Measurements from ENCODE around the gene NUP210.

The NUP210 gene

DNA sequence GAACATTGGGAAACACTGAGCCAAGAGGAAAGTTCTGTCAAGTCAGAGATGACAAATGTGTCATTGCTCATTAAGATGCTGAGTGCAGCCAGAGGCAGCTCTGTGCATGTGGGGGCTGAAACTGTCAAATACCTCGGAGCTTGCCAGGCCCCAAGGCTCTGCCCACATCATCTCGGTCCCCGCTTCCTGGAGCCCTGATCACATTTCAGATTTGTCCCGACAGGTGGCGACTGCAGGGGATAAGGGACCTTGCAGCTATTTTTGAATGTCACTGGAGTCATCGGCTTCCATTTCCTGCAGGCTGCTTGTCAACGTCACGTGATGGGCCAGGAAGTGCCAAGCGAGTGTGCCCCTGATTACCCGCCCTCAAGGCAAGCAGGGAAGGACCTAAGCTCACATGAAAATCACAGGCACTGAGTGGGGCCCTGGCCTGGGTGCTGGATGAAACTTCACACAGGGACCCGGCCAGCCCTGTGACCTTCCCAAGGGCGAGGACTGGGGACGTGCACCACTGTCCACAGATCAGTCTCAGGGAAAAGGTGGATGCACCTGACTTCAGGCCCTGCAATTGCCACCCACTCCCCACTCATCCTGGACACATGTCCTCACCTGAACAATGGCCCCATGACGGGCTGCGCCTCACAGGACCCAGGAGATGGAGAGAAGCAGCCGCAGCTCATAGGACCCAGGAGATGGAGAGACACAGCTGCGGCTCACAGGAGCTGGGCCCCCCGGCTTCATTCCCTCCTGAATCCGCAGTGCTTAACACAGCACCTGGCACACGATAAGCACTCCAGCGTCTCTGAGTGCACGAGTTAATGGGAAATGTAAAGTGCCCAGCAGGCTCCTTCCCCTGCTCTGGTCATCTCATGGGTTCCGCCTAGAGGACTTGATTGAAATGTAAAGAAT, 73.4 kb downstream of the NUP210 start:
- DNase-seq, result peak; percentile 69

DNA sequence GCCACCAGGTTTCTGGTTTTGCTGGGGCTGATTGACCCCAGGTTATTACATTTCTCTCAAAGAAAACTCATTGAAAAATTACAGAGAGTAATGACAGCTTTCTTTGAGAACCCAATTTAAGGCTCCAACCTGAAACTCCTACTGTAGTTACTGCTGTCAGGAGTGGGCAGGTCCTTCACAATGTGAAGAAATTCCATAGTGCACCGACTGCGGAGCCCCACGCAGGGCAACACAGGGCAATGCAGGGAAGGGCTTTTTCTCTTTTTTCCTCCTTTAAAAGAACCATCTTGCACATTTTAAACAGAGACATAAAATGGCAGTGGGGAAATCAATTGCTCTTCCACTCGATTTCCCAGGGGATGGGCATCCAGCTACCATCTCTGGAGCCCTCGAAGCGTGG, 74.3 kb downstream of the NUP210 start:
- no peak for DNase-seq

DNA sequence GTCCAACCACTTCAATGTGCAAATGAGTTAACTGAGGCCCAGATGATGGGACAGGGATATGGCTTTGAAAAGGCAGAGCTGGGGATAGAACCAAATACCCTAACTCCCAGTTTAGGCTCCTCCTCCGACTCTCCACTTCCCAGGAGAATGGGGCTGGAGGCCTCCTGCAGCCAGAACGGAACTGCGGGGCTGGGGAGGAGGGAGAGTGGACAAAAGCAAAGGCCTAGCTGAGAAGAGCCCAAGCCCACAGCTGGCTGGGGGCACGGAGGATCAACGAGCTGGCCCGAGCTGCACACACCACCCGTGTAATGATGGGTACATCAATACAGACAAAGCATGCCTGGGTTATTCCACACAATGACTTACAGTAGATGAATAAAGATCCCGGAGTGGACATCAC, 74.8 kb downstream of the NUP210 start:
- DNase-seq, result no peak

DNA sequence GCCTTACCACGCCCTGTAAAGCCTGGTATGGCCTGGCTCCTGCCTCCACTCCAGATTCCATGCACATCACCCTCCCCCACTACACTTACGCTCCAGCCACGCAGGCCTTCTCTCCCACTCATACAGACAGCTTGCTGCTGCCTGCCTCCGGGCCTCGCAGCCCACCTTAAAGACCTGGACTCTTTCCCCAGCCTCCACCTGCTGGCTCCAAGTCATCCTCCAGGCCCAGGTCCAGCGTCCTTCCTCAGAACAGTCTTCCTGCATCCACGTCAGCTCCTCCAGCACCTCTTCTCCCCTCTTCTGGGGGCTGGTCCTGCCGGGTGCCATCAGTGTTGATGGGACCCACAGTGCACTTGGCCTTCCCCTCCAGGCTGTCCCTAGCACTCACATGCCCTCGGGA, 75.5 kb downstream of the NUP210 start:
- no peak for DNase-seq

DNA sequence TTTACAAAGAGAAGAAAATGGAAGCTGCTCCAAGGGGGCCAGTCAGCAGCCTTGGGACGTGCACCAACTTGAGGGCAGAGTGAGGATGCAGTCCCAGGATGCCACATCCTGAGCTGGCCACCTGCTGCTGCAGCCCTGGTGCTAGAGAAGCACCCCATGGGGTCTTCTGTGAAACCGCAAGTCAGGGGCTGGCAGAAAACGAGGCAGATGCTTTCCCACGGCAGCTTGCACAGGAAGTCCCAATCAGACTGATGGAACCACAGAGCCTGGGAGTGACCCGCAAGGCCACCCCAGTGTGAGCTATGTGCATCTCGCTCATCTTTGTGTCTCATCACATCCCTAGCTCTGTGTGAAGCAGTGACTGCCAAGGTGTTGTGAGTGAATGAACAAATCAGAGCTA, 76.5 kb downstream of the NUP210 start:
- no peak for DNase-seq

DNA sequence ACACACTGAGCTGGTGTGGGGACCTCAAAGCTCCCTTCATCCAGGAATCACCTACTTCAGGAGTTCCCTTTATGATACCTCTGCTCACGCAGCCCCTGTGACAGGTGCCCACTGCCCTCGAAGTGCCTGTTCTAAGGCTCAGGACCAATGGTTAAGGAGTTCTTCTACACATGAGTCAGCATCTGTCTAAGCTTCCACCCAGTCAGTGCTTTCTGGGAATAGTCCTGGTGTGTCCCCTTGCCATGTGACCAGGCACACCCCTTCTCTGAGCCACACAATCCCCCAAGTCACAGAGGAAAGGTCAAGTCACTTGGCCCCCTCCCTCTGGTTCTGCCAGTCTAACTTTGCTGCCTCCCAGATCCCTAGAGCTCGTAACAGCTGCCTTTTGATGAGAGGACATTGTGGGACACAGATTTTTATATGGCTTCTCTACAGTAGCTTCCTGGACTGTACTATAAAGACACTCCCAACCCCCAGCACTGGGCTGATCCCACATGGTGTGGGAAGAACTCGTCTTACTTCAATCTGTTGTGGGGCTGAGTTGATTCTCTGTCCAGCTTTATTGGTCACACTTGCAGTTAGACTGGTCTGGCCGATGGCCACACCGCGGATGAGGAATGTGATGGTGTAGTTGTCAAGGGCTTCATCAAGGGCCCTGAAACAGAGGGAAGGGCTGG, 78.8 kb downstream of the NUP210 start:
- DNase-seq, result no peak

DNA sequence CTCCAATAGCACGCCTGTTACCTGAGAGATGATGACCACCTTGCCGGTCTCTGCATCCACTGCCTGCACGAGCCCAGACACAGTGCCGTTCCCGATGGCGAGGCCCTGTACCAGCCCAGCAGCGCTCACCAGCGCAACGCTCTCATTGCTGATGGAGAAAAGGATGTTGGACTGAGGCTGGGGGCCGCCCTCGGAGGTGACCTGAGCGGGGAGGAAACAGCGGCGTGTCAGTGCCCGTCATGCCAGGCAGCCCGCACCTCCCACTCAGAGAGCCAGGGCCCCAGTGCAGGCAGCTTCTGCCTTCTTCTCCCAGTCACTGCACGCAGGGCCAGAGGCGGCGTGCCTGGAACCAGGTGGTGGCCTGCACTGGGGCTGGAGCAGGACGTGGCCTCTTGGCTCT, 80.3 kb downstream of the NUP210 start:
- no peak for DNase-seq

DNA sequence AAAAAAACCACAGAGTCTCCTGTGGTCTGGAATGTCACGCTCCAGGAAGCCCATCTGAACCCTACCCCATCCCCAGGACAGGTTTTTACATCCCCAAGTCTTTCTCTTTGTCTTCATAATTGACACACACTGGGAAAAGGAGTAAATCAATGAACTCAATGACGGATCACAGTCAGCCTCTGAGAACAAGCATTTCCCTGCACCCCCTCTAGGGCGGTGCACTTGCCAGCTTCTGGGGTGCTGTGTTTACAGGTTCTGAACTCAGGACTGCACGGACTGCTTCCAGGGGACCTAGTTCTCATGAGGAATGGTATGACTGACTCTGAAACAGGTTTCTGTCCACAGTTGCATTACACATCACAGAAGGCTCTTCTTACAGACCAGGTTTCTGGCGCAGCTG, 81.1 kb downstream of the NUP210 start:
- DNase-seq, result no peak

DNA sequence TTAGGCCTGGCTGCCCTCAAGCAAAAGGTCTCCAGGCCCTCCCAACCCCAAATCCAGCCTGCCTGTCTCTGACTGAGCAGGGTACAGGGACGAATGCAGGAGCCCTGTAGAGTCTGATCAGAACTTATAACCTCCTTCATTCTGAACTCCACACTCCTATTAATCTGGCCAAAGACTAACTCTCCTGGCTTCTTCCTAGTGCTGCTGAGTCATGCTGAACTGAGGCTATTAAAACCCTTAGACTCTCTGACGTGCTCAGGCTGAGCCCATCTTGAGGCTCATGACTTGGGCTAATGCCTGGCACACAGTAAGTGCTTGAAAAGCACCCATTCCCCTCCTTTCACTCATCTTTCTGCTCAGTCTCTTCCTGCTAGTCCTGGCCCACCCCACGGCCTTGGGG, 81.9 kb downstream of the NUP210 start:
- DNase-seq, result no peak

DNA sequence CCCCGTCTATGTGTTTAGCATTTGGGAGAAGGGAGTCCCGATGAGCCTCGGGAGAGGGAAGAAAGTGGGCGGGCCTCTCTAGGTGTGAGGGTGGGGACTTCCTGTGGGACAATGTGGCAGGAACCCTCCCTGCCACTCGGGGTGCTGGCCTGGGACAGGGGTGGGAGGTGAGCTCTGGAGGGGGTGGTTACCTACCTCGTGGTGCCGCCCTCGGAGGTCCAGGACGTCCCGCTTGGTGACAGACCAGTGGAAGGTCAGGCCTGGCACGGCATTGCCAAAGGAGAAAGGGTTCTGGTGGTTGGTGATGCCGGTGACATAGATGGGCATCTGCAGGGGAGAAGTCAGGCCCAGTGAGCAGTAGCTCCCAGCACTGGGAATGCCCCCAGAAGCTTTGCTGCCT, 83.5 kb downstream of the NUP210 start:
- no peak for DNase-seq

DNA sequence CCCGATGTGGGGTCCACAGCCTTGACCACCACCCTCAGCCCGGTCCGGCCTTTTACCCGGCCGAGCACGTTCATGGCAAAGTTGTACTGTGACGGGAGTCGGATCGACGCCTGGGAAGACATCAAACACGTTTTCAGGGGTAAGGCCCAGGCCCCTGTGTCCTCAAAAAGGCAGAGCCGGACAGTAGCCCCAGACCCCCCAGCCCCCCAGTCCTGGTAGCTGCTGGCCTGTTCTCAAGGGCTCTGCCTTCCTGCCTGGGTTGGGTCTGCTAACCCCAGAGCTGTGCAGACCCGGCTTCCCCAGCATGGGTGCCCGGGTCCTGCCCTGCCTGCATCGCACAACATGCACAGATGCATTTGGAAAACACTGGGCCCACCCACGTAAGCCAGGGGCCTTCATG, 84.6 kb downstream of the NUP210 start:
- no peak for DNase-seq

DNA sequence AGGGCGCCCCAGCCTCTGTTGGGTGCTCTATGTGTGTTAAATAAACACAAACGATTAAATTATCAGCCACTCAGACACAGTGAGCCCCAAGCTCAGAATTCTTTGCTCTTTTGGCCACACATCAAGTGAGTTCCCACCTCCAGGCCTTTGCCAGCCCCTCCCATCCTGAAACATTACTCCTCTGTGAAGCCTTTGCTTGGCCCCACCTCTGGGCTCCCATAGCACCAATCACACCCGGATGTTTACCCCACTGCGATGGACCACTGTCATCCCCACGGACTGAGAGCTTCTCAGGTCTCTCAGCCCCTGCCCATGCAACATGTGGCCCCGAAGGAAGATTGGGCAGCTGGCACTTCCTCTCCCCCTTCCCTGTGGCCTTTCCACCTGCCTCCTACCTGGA, 85.1 kb downstream of the NUP210 start:
- DNase-seq, result no peak

DNA sequence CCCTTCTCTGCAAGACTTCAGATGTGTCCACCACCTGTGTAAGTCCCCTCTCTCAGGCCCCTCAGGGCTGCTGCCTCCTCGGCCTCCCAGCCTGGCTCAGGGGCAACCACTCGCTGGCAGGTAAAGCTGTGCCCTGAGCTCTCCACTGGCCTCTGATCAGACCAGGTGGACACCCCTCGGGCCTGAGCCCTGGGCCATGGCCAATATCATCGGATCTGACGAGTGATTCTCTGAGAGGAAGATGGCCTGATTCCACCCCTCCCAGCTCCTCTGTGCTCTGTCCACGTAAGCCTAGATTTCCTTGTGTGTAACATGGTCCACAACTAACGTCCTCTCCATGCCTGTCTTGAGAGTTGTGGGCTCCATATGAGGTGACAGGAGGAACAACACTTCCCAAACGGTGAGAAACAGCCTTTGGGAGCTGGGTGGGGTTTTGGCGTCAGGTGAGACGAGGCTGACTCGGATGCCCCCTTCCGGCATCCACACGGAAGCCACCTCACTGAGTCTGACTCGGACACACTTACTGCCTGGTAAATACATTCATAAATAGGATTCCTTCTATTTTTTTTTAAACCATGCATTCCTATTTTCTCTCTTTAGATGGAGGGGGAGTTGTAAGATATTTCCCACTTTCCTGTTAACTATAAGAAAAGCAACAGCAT, 86.8 kb downstream of the NUP210 start:
- no peak for DNase-seq

DNA sequence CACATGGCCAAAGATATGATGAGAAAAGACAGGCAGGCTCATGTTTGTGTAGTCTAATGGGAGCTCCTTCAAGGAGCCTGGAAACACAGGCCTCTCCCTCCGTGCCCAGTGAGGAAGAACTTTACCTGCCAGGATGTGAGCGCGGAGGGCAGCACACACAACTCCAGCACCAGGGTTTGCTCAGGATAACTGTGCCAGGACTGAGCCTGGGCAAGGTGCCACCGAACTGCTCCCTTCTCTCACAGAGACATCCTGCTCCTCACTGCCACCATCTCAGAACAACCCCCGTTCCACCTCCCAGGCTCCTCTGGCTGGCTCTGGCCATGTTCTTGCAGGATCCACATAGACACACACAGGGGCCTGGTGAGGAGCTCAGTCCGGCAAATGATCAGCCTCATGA, 87.4 kb downstream of the NUP210 start:
- no peak for DNase-seq

DNA sequence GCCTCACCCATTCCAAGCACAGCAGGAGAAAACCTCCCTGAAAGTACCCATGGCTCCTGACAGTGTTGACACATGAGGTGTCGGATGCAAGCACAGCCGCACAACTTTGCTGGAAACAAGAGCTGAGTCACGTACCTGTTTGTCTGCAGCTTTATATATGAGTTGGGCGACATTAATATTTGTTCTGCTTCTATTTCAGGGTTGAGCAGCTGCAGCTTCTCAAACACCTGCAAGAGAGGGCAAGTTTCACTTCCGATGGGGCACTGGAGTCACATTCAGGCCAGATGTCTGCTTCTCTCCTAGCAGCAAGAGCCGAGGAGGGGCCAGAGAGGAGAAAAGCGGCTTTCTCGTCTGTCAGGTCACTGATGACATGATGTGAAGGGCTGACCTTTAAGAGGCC, 88.0 kb downstream of the NUP210 start:
- DNase-seq, result no peak

DNA sequence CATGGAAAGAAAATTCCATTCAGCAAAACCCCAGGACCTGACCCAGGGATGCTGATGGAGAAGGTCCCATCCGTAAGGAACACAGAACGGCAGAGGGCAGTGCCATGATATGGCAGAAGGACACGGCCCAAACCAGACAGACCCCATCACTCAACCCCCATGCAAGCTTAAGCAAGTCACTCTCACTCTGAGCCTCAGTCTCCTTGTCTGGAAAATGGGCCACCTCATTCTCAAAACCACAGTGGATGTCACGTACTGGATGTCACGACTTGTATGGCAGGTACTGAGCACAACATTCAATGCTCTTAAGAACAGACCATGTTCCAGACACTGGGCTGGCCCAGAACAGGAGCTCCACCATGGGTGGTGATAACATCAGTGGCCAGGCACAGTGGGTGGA, 90.4 kb downstream of the NUP210 start:
- DNase-seq, result no peak

DNA sequence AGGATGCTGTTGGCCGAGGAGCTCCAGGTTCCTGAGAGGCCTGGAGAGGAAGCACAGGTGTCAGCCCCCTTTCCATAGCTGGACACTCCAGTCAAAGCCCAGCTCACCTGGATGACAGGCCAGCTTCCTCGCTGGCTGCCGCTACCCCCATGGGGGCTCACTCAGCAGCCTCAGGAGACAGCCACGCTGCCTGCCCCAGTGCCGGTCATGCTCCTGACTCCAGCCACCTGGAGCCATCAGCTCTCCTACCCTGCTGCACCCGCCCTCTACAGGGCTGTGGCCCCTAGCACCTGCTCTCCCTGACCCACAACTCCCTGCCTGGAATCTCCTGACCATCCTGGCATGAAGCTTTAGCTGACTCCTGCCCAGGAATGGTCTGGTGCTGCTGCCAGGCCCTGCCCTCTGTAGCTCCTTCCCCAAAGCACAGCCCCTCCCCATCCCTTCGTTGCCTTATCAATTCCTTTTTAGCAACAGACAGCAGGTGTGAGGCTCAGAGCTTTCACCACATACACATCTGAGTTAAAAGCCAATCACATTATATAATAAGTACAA, 94.2 kb downstream of the NUP210 start:
- DNase-seq, result no peak

DNA sequence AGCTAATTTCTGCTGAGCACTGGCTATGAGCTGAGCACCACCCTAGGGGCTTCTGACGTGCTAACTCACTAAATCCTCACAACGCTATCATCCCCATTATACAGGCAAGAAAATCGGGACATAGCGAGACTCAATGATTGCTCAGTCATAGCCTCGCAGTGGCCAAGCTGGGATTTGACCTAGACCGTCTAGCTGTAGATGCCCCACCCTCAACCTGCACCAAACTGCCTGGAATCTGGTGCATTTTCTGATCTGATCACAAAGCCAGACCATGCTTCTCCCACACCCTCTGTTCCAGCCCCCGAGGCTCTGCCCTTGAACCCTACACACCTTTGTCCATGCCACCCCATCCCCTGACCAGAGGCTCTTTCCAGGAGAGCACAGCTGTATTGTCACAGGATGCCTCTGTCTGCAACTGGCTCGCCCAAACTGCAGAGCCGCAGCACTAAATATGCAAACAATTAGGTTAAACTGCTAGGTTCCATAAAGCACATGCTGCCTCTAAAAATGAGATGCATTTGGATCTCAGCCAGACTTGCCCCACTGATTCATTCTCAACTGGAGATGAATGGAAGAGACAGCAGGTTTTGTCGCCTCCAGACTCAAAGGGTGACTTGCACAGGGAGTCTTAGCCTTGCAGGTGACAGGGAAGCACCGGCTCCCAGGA, 95.2 kb downstream of the NUP210 start:
- no peak for DNase-seq

DNA sequence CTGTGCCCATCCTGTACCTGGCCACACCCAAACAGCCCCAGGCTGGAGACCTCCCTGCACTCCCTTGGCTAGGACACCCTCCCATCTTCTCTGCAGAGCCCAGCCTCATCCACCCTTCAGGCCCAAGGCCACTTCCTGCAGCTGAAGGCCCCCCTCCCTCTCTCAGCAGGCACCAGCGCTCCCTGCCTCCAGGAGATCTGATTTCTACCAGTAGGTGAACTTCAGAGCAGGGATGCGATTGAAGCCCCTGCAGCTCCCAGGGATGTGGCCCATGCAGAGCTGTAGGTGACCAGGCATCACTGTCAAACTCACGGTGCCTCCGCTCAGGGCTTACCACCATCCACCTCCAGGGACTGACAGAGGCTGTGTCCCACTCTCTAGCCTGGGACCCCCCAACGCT, 96.3 kb downstream of the NUP210 start:
- no peak for DNase-seq

DNA sequence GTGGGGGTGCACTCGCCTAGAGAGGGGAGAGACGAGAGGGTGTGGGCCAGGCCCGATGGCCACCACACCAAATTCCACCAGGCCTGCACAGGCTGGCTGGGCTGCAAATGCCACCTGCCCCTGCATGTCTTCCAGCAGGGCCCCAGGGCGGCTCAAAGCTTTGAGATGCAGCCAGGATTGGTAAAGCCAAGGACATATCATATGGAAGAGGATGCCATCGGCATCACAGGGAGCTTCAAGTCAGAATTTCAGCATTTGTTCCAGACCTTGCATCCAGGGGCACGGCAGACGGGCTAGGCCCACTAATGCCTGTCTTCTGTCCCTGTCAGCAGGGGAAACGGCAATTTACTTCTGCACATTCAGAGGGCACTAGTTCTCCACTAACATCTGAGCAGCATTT, 97.8 kb downstream of the NUP210 start:
- DNase-seq, result no peak

DNA sequence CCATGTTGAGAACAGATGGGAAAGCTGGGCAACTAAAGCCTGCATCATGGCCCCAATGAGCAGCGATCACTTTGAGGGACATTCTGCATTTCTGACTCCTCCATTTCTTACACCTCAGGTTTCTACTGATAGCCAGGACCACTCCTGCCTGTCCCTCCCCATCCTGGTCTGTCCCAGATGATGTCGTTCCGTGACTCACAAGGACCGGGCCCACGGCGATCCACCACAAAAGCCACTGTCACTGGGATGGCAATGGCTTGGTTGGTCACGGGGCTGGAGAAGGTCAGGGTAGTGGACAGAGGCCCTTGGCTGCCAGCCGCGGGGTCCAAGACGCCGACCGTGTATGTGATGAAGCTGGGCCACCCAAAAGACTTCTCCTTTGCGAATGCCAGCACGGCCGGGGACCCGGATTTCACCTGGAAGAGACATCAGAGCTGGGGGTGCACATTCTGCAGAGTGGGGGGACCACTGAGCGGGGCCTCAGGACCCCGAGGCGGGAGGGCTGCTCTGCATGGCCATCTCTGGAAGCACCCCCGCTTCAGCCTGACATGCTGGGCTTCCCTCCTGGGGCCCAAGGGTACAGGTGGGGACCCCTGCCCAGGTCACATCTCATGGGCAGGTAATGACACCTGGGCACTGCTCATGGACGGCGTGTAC, 100.4 kb downstream of the NUP210 start:
- no peak for DNase-seq

DNA sequence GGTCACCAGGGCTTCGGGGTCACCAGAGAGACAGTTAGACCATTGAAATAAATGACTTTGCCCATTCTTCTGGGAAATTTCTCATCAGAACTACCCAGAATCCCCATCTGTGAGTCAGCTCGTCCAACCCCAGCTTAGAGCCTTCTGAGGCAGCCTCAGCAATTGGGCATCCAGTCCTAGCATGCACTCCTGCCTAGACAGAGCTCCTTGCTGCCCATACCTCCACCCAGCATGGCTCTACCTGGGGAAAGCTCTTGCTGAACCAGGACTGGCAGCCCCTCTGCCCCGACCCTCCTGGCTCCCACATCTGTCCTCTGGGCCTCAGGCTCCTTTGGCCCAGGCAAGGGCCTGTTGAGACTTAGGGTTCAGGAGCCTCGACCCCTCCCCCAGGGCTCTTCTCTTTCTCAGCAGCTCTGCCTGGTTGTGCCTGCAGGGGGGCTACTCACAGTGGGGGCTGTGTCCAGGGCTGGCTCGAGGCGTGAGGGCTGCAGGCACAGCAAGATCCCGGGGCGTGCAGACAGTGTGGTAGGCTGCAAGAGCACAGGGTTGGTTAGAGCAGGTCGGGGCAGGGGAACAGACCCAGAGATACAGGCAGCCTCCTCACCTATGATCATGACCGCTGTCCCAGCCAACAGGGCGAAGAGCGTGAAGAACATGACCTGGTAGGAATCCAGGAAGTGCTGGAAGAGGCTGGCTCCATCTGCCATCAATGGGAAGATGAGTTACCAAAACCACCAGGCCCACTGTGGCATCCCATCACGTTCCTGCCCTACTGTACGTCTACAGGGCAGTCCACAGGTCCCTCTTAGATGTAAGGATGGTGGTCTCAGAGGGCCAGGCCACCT, 101.3 kb downstream of the NUP210 start:
- no peak for DNase-seq
